ENCODE data around the gene IMPA2.
"Not testable (repeated sequence)": the region's sequence is repeated elsewhere in the genome, so short reads cannot be mapped to it uniquely, and the experiment has no call there.

Gene IMPA2

DNA sequence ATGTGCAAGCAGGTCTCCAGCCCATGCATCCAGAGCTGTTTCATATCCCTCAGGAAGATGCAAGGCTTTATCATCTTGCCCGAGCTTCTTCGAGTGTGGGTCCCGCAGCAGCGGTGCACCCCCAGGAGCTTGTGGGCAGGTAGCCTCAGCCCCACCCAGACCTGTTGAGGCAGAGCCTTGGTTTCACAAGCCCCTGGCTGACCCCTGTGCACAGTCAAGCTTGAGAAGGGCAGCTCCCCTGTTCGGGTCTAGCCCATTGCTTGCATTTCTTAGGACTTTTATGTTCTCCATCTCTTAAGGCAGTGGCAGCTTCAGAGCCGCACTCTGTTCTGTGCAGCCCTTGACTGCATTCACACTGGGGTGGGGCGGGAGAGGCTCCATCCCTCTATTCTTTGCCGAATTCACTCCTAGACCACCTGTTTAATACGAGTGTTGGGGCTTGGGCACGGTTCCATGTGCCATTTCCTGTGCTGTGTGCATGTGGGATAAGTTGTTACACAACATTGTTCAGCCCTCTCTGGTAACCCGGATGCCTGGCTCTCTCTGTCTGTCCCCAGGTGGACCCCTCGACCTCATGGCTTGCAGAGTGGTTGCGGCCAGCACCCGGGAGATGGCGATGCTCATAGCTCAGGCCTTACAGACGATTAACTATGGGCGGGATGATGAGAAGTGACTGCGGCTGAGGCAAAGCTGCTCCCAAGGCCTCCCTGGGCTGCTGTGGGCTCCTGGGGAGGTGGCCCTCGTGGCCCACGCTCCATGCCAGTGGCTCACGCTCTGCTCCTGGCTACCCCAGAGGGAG is 48.7 kb downstream of the IMPA2 start:
- DNase-seq (ENCODE audit: low spot score) = no peak

DNA sequence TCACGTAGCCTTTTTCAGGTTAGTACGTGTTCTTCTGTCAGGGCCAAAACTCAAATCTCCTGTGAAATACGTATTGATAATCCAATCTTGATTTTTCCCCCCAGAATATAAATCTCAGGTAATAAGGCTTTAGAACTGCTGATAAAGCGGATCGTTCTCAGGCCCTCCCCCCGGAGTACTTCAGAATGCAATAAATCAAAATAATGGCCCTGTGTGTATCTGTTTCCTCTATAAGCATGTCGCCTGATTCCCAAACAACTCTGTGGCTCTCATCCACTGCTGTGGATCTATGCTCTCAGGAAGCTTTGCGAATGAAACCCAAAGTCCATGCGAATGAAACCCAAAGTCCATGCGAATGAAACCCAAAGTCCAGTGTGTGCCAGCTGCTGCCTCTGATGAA is 49.4 kb downstream of the IMPA2 start:
- DNase-seq (ENCODE audit: low spot score) = no peak

DNA sequence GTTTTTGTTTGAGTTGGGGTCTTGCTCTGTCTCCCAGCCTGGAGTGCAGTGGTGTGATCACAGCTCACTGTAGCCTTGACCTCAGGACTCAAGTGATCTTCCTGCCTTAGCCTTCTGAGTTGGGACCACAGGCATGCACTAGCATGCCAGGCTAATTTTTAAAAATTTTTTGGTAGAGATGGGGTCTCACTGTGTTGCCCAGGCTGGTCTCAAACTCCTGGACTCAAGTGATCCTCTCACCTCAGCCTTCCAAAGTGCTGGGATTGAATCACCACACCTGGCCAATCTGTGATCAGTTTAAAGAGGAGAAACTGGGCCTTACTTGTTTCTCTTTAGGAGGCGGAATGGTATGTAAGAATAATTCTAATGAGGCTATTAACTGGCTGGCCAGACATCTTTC is 49.9 kb downstream of the IMPA2 start:
- no peak for DNase-seq (ENCODE audit: low spot score)

DNA sequence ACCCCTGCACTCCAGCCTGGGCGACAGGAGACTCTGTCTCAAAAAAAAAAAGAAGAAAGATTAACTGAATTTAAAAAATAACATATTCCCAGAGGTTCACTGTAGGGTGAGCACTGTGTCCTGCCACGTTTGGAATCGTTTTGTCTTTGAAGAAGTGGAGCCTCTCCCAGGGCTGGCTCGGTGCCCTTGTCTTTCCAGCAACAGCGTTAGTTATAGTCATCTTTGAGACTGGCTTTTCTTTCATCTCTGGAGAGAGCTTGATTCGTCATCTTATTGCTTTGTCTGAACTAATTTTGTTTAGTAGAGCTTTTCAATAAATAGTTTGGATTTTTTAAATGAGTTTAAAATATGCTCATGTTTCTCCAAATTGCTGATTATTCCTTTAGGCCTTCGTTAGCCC is 50.5 kb downstream of the IMPA2 start:
- DNase-seq (ENCODE audit: low spot score) = no peak

DNA sequence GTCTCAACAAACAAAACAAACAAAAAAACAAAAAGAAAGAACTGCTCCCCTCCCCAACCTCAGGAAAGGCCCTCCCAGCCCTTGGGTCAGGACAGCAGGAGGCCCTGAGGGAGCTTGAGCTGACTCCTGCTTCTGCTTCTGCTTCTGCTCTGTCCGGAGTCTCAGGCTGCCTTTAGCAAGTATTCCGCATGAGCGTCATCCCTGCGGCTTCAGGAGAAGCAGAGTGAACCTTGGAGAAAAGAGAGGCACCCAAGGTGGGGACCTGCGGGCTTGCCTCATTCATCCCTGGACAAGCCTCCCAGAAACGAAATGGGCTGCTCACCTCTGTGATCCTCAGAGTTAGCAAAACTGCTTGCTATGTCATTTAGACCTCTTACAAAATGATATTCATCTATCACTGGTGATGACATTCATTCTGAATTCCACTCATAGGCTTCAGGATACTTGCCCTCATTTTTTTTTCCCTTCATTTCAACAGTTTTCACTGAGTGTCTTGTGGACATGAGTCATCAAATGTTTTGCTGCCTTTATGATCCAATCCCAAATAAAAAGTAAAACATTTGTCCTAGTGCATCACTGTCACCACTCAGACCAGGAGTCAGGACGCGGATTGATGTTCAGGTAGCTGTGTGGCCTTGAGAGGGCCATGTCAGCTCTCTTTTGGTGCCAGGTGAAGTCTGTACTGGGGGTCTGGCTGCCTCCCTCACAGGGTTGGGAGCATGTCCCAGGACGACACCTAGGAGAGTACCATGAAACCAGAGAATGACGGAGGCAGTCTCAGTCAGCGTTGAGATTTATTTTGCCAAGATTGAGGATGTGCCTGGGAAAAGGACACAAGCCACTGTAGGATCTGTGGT is 51.7 kb downstream of the IMPA2 start:
- no peak for DNase-seq (ENCODE audit: low spot score)

DNA sequence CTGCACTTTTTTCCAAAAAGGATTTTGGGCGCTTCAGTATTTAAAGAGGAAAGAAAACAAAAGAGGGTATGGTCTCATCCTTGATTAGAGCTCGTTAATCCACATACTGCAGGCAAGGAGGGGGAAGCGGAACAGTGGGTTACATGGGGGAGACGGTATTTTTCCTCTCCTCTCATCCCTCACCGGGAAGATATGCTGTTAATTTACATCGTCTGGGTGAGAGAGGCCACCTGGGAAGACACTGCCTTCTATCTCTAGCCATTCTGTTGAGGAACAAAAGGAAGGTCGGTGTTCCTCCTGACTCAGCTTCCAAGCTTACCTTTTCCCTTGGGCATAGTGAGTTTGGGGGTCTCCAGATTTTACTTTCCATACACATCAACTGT is 52.3 kb downstream of the IMPA2 start:
- no peak for DNase-seq (ENCODE audit: low spot score)

DNA sequence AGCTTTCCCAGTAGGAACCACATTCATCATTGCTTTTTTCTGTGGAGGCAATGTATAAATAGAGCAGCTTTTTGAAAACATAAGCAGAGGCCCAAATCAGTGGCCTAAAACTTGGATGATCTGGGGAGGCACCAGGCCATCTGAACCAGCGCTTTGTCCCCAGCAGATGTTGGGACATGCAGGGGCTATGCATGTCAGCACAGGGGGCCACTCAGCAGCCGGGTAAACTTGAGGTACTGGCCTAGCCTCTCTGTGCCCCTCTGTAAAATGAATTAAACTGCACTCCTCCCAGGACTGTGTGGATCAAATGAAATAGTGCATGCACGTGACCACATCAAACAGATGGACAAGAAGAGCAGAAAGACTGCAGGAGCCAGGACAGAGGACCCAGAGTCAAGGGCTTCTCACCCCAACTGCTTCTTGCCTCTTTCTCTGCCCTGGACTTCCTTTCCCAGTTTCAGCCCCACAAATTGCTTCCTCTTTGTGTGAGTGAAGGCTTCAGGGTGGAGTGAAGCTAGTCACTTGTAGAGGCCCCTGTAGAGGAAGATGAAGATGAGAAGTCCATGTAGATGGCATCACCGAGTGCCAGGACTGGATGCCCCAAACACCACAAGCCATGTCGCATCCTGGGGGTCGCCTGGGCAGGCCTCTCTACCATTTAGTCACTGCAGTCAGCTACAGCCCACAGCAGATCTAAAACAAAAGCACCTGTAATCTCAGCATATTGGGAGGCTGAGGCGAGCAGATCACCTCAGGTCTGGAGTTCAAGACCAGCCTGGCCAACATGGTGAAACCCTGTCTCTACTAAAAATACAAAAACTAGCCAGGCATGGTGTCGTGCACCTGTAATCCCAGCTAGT is 53.2 kb downstream of the IMPA2 start:
- DNase-seq (ENCODE audit: low spot score) = no peak

DNA sequence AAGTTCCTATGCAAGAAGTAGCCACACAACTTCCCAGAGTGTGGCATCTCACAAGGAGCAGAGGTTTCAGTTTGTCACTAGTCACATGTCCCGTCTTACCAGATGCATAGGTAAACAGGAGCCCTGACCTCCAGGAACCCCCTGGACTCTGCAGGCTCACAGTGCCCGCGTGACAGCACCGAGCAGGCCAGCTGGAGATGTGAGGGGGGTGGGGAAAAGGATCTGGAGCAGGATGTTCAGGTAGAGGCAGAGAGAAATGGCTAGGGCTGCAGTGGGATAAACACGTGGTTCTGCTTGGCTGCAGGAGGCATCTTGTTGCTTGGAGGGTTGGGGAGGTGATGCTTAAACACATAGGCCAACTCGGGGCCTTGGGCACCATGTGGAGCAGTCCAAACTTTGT is 54.2 kb downstream of the IMPA2 start:
- no peak for DNase-seq (ENCODE audit: low spot score)

DNA sequence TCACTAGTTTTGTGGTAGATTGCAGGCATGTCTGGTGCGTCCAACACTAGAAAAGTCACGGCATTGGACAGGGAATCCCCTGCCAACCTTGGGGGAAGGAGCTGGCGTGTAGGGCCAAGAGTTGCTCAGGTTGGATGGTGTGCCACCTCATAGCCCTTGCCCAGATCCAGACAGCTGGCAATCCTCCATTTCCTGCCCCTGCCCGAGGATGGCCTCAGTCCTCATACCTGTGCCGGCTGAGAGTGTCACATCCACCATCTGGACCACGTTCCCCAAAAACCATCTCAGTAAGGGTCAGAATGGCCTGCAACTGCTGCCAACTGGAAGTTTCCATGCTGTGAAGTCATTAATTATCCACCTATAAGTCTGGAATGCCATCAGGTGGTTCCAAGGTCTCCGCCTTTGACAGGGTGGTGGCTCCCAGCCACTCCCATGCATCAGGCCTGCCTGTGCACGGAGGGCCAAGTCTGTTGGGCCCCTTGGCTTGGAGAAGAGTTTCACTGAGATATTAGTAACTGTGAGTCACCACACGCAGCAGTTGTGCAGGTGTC is 55.0 kb downstream of the IMPA2 start:
- no peak for DNase-seq (ENCODE audit: low spot score)

DNA sequence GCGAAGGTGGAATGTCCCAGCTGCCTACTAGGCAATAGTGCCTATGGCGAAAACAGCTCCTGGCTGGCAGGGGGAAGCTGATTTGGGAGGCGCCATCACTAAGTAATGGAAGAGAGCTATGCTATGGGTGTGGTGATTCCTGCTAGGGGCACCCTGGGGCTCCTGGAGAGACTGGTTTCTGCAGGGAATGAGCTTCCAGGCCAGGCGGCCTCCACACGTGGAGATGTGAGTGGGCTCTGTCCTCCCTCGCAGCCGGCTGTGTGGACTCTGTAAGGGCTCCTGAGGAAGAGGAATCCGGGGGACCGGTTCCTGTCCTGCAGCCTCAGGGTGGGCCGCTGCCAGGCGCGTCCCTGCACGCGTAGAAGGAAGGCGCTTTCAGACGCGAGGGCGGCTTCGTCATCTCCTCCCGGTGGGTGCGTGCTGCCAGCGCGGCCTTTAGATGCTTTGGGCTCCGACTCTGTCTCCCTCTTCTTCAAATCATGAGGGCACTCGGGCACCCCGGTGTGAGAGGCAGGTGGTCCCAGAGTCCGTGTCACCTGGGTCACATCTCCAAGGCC is 56.9 kb downstream of the IMPA2 start:
- DNase-seq (ENCODE audit: low spot score) = peak; percentile 43

DNA sequence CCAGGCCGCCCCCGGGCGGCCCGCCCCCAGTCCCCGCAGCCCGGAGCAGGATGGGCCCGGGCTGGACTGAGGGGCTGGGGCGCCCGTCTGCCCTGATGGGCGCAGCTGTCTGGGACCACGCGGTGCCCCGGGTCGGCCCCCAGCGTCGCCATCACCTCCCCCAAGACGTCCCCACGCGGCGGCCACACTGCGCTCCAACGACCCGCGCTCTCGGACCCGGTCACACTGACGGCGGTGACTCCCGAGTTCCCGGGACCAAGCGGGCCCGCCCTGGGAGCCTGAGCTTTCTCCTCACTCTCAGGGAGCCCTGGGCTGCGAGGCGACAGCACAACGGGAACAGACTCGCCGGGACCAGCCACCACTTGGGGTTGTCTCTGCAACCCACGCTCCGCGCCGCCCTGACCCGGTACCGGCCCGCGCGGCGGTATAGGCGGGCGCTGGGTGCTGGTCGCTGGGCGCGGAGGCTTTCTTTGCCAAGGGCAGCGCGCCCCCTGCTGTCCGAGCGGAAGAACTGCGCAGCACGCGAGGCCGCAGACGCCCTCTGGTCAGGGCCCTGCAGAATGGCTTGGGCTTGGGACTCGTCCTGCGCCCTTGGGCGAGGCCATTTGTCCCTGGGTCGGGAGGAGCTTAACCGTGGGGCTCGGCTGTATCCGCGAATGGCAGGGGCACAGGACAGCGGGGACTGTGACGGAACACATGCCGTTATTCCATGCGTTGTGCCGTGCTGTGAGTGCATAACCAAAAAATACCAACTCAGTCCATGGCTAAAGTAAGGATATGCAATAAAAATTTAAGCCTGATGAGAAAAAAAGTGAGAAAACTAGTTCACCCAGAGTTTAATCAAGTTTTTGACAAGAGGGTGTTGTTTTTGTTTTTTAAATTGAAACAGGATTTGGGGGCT is 57.6 kb downstream of the IMPA2 start:
- DNase-seq (ENCODE audit: low spot score) = peak; percentile 94

DNA sequence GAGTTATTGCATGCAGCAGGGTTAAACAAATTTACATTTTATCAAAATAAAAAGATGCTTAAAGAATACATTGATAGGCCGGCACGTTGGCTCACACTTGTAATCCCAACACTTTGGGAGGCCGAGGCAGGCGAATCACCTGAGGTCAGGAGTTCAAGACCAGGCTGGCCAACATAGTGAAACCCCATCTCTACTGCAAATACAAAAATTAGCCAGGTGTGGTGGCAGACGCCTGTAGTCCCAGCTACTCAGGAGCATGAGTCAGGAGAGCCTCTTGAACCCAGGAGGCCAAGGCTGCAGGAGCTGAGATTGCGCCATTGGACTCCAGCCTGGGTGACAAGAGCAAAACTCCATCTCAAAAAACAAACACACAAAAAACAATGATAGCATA is 58.2 kb downstream of the IMPA2 start:
- DNase-seq (ENCODE audit: low spot score) = not testable (repeated sequence)

DNA sequence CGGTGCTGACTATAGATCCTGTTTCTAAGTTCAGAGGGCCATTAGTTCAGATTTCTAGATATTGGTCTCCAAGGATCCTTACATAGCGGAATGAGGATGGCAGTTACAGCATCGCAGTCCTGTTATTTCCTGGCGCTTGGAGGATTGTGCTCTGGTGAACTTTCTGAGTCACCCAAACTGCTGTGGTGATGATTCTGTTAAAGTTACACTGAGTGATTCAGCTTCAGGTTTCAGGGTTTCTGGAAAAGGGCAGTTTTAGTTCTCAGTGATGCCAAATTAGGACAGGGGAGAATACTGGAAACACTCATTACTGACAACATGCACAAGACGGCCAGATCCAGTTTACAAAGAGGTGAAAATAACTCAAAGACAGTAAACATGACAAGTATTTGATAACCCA is 60.3 kb downstream of the IMPA2 start:
- DNase-seq (ENCODE audit: low spot score) = no peak

DNA sequence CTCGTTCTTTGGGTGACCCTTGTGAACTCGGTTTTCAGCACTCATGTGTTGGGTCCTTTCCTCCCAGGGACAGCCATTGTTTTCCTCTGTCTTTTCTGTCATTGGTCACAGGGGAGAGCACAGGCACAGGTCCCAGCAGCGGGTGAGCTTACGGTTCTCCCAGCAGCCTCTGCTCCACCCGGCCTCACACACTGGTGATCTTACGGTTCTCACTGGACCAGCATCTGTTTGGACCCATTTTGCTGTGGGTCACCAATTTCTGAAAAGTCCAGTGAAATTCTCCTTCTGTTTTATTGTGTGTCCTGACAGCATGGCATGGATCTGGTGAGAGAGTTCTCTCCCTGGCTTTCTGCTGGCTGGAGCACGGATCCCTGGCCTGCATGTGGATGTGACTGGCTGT is 62.5 kb downstream of the IMPA2 start:
- no peak for DNase-seq (ENCODE audit: low spot score)

DNA sequence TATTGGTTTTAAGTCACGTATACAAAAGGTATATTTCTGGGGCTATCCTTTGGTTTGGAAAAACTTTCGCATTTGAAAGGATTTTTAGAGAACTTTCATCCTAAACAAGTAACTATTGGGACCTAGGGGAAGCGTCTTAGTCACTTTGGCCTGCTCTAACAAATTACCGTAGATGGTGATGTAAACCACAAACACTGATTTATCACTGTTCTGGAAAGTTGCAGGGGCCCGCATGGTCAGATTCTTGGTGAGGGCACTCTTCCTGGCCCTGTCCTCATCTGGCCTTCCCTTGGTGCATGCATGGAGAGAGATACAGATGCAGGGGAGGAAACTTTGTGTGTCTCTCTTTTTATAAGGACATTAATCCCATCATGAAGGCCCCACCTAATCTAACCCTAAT is 63.3 kb downstream of the IMPA2 start:
- DNase-seq (ENCODE audit: low spot score) = no peak

DNA sequence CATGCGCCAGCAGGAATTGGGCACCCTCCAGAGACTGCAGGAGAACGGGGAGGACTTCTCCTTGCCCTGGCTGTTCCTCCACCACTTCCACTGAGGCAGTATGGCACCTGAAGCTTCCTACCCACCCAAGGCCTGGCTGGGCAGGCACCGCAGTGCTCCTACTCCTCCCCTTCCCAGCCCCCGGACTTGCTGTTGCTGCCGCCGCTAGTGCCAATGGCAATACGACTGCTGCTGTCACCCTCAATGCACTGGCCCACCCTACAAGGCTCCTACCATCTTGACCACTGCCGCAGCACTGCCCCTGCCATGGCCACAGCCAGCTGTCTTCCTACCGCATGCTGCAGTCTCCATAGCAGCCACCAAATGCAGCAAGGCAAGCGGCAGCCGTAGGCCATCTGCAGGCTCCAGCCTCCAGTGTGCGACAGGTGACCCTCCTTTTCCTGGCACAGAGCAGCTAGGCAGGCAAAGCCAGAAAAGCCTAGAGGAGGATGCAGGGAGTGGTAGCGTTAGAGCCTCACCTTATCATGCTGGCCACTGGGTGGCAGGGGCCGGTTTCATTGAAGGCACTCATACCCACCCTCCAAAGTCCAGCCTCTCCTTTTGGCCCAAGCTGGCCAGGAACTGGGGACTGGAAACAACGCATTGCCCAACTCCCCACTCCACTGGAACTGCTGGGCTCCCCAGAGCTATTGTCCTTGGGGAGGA is 64.9 kb downstream of the IMPA2 start:
- no peak for DNase-seq (ENCODE audit: low spot score)

DNA sequence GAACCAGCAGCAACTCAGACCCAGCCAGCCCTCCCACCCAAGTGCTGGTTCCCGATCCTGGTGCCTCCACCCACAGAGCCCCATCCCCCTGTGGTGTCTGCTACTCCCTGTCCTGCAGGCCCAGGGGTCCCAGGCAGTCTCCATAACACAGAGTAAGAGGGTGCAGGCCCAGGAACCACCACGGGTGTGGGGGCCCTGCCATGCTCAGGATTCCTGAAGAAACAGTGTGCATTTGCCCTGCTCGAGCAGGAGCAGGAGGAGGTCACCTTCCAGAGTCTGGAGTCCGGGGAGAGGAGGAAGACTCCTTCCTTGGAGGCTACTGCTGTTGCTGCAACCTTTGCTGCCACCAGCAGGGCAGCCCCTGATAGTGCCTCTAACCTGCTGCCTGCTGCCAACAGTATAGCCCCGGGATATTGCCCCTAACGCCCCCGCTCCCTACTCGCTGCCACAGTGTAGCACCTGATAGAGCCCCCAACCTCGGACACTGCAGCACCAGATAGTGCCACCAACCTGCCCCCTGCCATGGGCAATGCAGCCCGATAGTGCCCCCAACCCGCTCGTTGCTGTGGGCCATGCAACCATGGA is 65.5 kb downstream of the IMPA2 start:
- no peak for DNase-seq (ENCODE audit: low spot score)

DNA sequence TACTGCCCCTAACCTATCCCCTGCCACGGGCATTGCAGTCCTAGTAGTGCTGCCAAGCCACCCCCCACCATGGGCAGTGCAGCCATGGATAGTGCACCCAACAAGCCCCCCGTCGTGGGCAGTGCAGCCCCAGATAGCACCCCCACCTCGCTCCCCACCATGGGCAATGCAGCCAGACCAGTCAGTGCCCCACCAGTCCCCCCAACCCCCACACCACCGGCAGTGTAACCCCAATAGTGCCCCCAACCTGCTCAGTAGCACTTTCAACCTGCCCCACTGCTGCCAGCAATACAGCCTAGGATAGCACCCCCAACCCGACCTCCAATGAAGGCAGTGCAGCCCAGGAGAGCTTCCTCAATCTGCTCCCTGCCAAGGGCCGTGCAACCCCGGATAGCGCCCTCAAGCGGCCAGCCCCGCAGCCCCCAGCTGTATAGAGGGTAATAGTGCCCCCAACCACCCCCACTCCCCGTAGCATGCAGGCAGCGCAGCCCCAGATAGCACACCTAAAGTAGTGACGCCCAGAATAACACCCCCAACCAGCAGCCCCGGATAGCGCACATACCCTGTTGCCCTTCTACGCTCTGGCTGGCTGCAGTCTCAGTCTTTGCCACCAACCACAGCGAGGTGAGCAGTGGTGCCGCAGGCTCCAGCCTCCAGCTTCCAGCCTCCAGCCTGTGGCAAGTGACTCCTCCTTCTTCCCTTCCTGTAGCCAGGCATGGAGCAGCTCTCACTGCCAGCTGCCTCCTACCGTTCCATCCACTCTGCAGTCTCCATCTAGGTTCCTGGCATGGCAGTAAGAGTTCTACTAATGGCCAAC is 66.9 kb downstream of the IMPA2 start:
- no peak for DNase-seq (ENCODE audit: low spot score)

DNA sequence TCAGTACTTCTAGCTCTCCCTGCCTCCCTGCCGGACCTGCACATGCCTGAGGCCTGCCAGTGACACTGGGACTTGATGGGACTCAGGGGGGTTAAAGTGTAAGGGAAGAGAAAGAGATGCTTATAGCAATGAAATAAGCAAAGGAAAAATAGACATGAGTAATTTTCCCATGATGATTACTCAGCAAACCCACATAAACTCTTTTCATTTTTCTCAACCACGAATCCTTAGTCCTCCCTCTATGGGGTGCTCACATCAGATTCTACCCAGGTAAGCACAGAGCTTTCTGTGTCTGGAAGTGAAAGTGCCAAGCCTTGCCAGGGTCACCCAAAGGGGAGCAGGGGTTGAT is 67.5 kb downstream of the IMPA2 start:
- DNase-seq (ENCODE audit: low spot score) = no peak
